GM12878 (cell line): Measurements from ENCODE around the gene CCDC6. TPM values are rescaled to one million over a fixed set of nuclear protein-coding genes. Genes with fewer than 3 reads are reported as not detected.

Source experiments
- ATAC-seq: fragments of 200-7000 bp; cut with Tn5 transposase; 3 replicates; pipeline ENCODE4 v1.9.1; 2020; ENCODE audit warnings: mild to moderate bottlenecking, moderate library complexity
- BruUV-seq: library from RNA; stranded (reverse); fragments of 400-500 nt; replicated peaks from 2 replicates; lab custom pipeline; 2021; lab: Mats Ljungman, UMichigan
- CTCF ChIA-PET: fragments of 300-600 bp; sonication (Branson Sonifier 250); formaldehyde crosslinking; extraction: SDS; loops from one replicate; lab custom pipeline; 2021; ENCODE audit warnings: inconsistent platforms; lab: Yijun Ruan, JAX
- POLR2A ChIA-PET: fragments of 350-600 bp; formaldehyde crosslinking; extraction: SDS; loops from one replicate; lab custom pipeline; 2021; ENCODE audit warnings: inconsistent platforms; lab: Charles Lee
- RAD21 ChIA-PET: fragments of 300-600 bp; sonication (Branson Sonifier 250); formaldehyde crosslinking; loops from one replicate; lab custom pipeline; 2023; ENCODE audit warnings: antibody characterized with exemption; ENCODE audit not compliant: unreplicated experiment; lab: Charles Lee
- SMC1A ChIA-PET: fragments of 300-600 bp; sonication (Branson Sonifier 250); formaldehyde crosslinking; loops from one replicate; lab custom pipeline; 2023; ENCODE audit not compliant: unreplicated experiment, uncharacterized antibody; lab: Charles Lee
- DNase-seq: peaks from one replicate; pipeline ENCODE4 v3.0.0-alpha.2; 2011; ENCODE audit warnings: low read depth, low spot score
- FAIRE-seq: peaks from 3 replicates; lab custom pipeline; 2011; peaks lifted over from hg19 to GRCh38; lab: Jason Lieb, UNC
- H2AFZ ChIP-seq: 2 replicates; pipeline ENCODE4 v1.6.0; 2011; ENCODE audit warnings: low read depth, low read length, control low read depth; ENCODE audit not compliant: control insufficient read depth
- H3K27ac ChIP-seq: 2 replicates; pipeline ENCODE4 v1.5.1; 2011; ENCODE audit warnings: control low read depth; ENCODE audit not compliant: control insufficient read depth, insufficient read depth
- H3K27me3 ChIP-seq, 2 experiments: replicated peaks in 1 of 2; 2 replicates each; pipeline versions ENCODE4 v1.6.0 to v1.6.1; 2011; ENCODE audit warnings: low read length in 1 of 2; ENCODE audit not compliant: control insufficient read depth in 2 of 2, insufficient read depth in 2 of 2
- H3K36me3 ChIP-seq, 2 experiments: 2 replicates each; pipeline ENCODE4 v1.5.1; 2011; ENCODE audit warnings: low read length in 1 of 2; ENCODE audit not compliant: control insufficient read depth in 2 of 2, insufficient read depth in 2 of 2
- H3K4me1 ChIP-seq: 2 replicates; pipeline ENCODE4 v1.6.1; 2011; ENCODE audit warnings: mild to moderate bottlenecking, low read length, moderate library complexity, mixed read lengths; ENCODE audit not compliant: control insufficient read depth, insufficient read depth
- H3K4me2 ChIP-seq: 2 replicates; pipeline ENCODE4 v1.6.0; 2011; ENCODE audit warnings: control low read depth; ENCODE audit not compliant: control insufficient read depth, insufficient read depth
- H3K4me3 ChIP-seq: fragments of 200-600 bp; sonication (generic); 2 replicates; pipeline ENCODE4 v1.5.1; 2016
- H3K79me2 ChIP-seq: 2 replicates; pipeline ENCODE4 v1.6.0; 2011; ENCODE audit warnings: low read length; ENCODE audit not compliant: control insufficient read depth, insufficient read depth
- H3K9ac ChIP-seq: 2 replicates; pipeline ENCODE4 v1.8.0; 2011; ENCODE audit warnings: low read length, control low read depth, mixed read lengths; ENCODE audit not compliant: control insufficient read depth, insufficient read depth
- H3K9me3 ChIP-seq: replicated peaks from 3 replicates; pipeline ENCODE4 v1.5.1; 2011; ENCODE audit warnings: mild to moderate bottlenecking, low read length; ENCODE audit not compliant: control insufficient read depth, insufficient read depth
- H4K20me1 ChIP-seq: 2 replicates; pipeline ENCODE4 v1.6.0; 2011; ENCODE audit not compliant: control insufficient read depth, insufficient read depth
- CHD1 ChIP-seq: IDR thresholded peaks from 2 replicates; pipeline ENCODE4 v1.6.1; 2012; ENCODE audit warnings: low read depth, low read length, improper control_type of control experiment
- RCOR1 ChIP-seq: conservative IDR thresholded peaks from 2 replicates; pipeline ENCODE4 v1.6.1; 2012; ENCODE audit warnings: low read depth, low read length, improper control_type of control experiment
- RFX5 ChIP-seq: IDR thresholded peaks from 2 replicates; pipeline ENCODE4 v1.6.1; 2011; ENCODE audit warnings: low read depth, low read length, improper control_type of control experiment
- SMAD5 ChIP-seq: IDR thresholded peaks from 2 replicates; pipeline ENCODE4 v1.6.1; 2016; ENCODE audit warnings: antibody characterized with exemption, low read depth
- SREBF1 ChIP-seq: IDR thresholded peaks from 2 replicates; pipeline ENCODE4 v1.6.1; 2012; ENCODE audit warnings: mild to moderate bottlenecking, low read length
- TCF7 ChIP-seq: IDR thresholded peaks from 2 replicates; pipeline ENCODE4 v1.6.1; 2014; ENCODE audit warnings: antibody characterized with exemption, borderline replicate concordance
- whole genome bisulfite sequencing: methylation state at CpG from one replicate; pipeline ENCODE4 v1.1.6; 2016; ENCODE audit warnings: low lambda C conversion rate; ENCODE audit not compliant: insufficient replicate concordance, insufficient coverage; ENCODE audit errors: missing lambda C conversion rate; 5-methylcytosine and 5-hydroxymethylcytosine counted together
- in situ Hi-C: fragments of 300-500 bp; cut with MboI; formaldehyde crosslinking; loops from 9 replicates; pipeline ENCODE4 v1.14.3; 2018; ENCODE audit warnings: mixed read lengths
- intact Hi-C: fragments of 100-400 bp; cut with micrococcal nuclease; formaldehyde crosslinking; loops from one replicate; pipeline ENCODE4 v1.14.2; 2022; ENCODE audit not compliant: unreplicated experiment
- polyA plus RNA-seq, 11 experiments: library from polyadenylated mRNA; depleted of rRNA in 4 of 11; unstranded in 6 of 11; stranded (reverse) in 5 of 11; fragments of >200 nt; fragmentation: Nextera tagmentation in 4 of 11; fragmentation: Illumina TruSeq in 1 of 11; extraction: Ambion mirVana in 4 of 11; extraction: Trizol in 1 of 11; gene quantifications; 1 replicate in 1 of 11; 2 replicates in 10 of 11; pipeline versions ENCODE4 v1.2.1 to v1.2.3, GENCODE V29; 2011 to 2016; ENCODE audit warnings: inconsistent platforms in 2 of 11, missing spikeins in 2 of 11, low read depth in 1 of 11
- total RNA-seq, 4 experiments: library from RNA; depleted of rRNA in 3 of 4; stranded (reverse); fragments of >200 nt in 3 of 4; fragmentation: Illumina TruSeq in 1 of 4; extraction: Trizol in 1 of 4; gene quantifications; 2 replicates each; pipeline versions ENCODE4 v1.2.1 to v1.2.3, GENCODE V29; 2013 to 2021

The CCDC6 gene
- total and polyA plus RNA-seq, 10 of the 15 experiments (the other 5 are each of a cell fraction or from before 2014, with no cell fraction given), result 11.8 to 46.2 (median 26.7) TPM

DNA sequence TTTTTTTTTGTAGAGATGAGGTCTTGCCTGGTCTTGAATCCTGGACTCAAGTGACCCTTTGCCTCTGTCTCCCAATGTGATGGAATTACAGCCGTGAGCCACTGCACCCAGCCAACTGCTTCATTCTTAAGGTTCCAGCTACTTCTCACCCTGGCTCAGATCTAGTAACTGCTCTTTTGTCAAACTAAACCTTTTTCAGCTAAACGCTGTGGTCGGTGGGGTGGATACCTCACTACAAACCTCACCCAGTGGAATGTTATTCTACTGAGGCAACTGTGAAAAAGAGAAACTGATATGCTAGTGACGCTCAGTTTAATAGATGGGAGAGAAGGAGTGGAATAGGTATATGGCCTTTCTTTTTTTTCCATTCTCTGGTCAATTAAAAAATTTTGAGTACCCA is 151.4 kb downstream of the CCDC6 start:
- H3K9me3 ChIP-seq, result no peaks in the 10 kb centered on the region
- no TSS peak for BruUV-seq
- H3K4me3 ChIP-seq, result no peak overlapping the region
- no peak for TF ChIP-seq CHD1
- TF ChIP-seq RCOR1, result no peak
- no peak for TF ChIP-seq RFX5
- TF ChIP-seq TCF7, result no peak
- no peak for TF ChIP-seq SMAD5
- H3K4me2 ChIP-seq, result no peak overlapping the region
- in situ Hi-C loops, result no loop called here
- 46% methylated on average over 4 of the region's 4 CpGs for WGBS
- no peaks in the 10 kb centered on the region for H3K4me1 ChIP-seq
- FAIRE-seq (no peak), ATAC-seq (no peak), DNase-seq (no peak)
- no peaks in the 10 kb centered on the region for H3K79me2 ChIP-seq
- H3K27me3 ChIP-seq, result peaks cover 0 to 2% of the 10 kb centered on the region in 2 experiments; a peak in 1 of 4 replicates
- no peak overlapping the region for H2AFZ ChIP-seq
- ChIA-PET POLR2A (no interaction called here), SMC1A (interaction anchor here (0.6 to 0.9 kb wide), 2 partner anchors 48 to 907 kb away, joined by 3 read pairs; no protein-coding TSS in a partner anchor), CTCF (interaction anchor here (0.7 kb wide), 1 partner anchor 30 kb away, joined by 4 read pairs; no protein-coding TSS in a partner anchor), RAD21 (no interaction called here)
- no peaks in the 10 kb centered on the region for H3K36me3 ChIP-seq
- intact Hi-C loops, result no loop called here
- no peak overlapping the region for H3K27ac ChIP-seq
- no peaks in the 10 kb centered on the region for H4K20me1 ChIP-seq
- H3K9ac ChIP-seq, result no peak overlapping the region

DNA sequence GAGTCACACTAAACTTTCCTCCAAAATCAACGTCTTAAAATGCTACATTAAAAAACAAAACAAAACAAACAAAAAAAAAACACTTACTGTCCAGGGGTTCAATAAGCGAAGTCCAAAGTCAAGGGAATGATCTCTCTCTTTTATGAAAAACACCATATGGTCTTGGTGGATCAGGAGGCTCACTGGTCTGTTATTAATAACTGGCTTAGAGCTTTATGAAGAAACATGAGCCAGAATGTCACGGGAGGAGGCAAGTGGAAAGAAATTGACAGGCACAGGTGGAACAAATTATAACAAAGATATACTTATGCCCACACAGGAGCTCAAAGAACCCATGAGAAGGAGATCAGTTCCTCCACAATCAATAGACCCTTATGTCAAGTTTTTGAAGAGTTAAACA is 153.1 kb downstream of the CCDC6 start, which contains the start of gene MRLN:
TSS of gene MRLN (minus strand) at position 189 of the 400 bp plus-strand sequence.
- Histone ChIP-seq H3K36me3 (no peaks in the 10 kb centered on the region), H3K4me1 (no peaks in the 10 kb centered on the region), H3K27ac (no peak within 1 kb of the TSS), H2AFZ (no peak within 1 kb of the TSS), H3K9ac (no peak within 1 kb of the TSS), H3K27me3 (0 out of 4 replicates have a peak, but pooled peaks cover 0 to 2% of the 10 kb centered on the region in 2 experiments), H3K9me3 (no peaks in the 10 kb centered on the region), H4K20me1 (no peaks in the 10 kb centered on the region), H3K4me2 (no peak within 1 kb of the TSS), H3K4me3 (no peak within 1 kb of the TSS), H3K79me2 (no peaks in the 10 kb centered on the region)
- DNase-seq (no peak), FAIRE-seq (no peak), ATAC-seq (no peak)
- no TSS peak for BruUV-seq
- 20% methylated on average over 3 of the region's 3 CpGs for WGBS
- ChIA-PET RAD21 (no interaction called here), CTCF (interaction anchor here (0.7 kb wide), 1 partner anchor 478 kb away, joined by 4 read pairs; no protein-coding TSS in a partner anchor), POLR2A (no interaction called here), SMC1A (no interaction called here)
- TF ChIP-seq SREBF1, result no peak
- in situ Hi-C loops, result no loop called here
- intact Hi-C loops, result no loop called here
